ENCODE data around the gene HNRNPH2. TPM values are rescaled to one million over a fixed set of nuclear protein-coding genes. Genes with fewer than 3 reads are reported as not detected.

HNRNPH2 gene
- total and polyA plus RNA-seq, 4 donors, result 31.5 to 36.9 (median 34.8) TPM

- no peak for TF ChIP-seq REST (IDR thresholded peaks at IDR 0.05)
- TF ChIP-seq RXRA (IDR thresholded peaks at IDR 0.05), result no peak
- no peak for TF ChIP-seq FOXA1 (IDR thresholded peaks at IDR 0.05)
- TF ChIP-seq FOXA2 (IDR thresholded peaks at IDR 0.05), result no peak
- no peak for TF ChIP-seq TAF1 (conservative IDR thresholded peaks at IDR 0.05)
- no peak for TF ChIP-seq CTCF (IDR thresholded peaks at IDR 0.05; ENCODE audit: low read depth, low read length, missing input control)
- TF ChIP-seq YY1 (IDR thresholded peaks at IDR 0.05), result no peak
Measured at GRCh38 chrX:101391831-101392230, 16.2 kb upstream of the HNRNPH2 start (continued).

GRCh38 chrX:101393530-101394305 lies 14.3 kb upstream of the HNRNPH2 start:
- Histone ChIP-seq H3K27ac (ENCODE audit: low read depth in 1 of 2, low read length in 2 of 2) (no peak overlapping the region), H3K9ac (ENCODE audit: low read depth in 1 of 2, low read length in 2 of 2) (no peak overlapping the region), H3K4me3 (ENCODE audit: low read depth in 1 of 3, low read length in 3 of 3) (no peak overlapping the region), H3K36me3 (ENCODE audit: control insufficient read depth in 4 of 4, insufficient read depth in 3 of 4, low read depth in 1 of 4, low read length in 3 of 4) (peaks cover 0 to 6% (median 4%) of the 10 kb centered on the region in 4 donors), H3K27me3 (ENCODE audit: control insufficient read depth in 4 of 4, insufficient read depth in 4 of 4, low read length in 3 of 4) (no peaks in the 10 kb centered on the region), H3K4me1 (ENCODE audit: control insufficient read depth in 4 of 4, insufficient read depth in 4 of 4, low read length in 3 of 4) (peaks cover 0 to 5% (median 2%) of the 10 kb centered on the region in 4 donors), H3K9me3 (ENCODE audit: control insufficient read depth in 4 of 4, low read length in 3 of 4) (no peaks in the 10 kb centered on the region)
- WGBS, result 89% methylated on average over 11 of the region's 11 CpGs
- TF ChIP-seq EGR1 (IDR thresholded peaks at IDR 0.05; ENCODE audit: low read depth in 2 of 2), result no peak
- no peak for TF ChIP-seq ATF3 (IDR thresholded peaks at IDR 0.05)
- TF ChIP-seq RAD21 (IDR thresholded peaks at IDR 0.05), result no peak
- TF ChIP-seq FOXA2 (IDR thresholded peaks at IDR 0.05), result no peak
- no peak for TF ChIP-seq RXRA (IDR thresholded peaks at IDR 0.05)
- TF ChIP-seq CTCF (IDR thresholded peaks at IDR 0.05; ENCODE audit: low read depth, low read length, missing input control), result no peak
- TF ChIP-seq HNF4A (conservative IDR thresholded peaks at IDR 0.05), result no peak
- TF ChIP-seq NR2F2 (IDR thresholded peaks at IDR 0.05), result no peak
- TF ChIP-seq MAX (IDR thresholded peaks at IDR 0.05), result no peak
- TF ChIP-seq REST (IDR thresholded peaks at IDR 0.05), result no peak
- TF ChIP-seq ZBTB33 (IDR thresholded peaks at IDR 0.05), result no peak
- no peak for TF ChIP-seq GABPA (IDR thresholded peaks at IDR 0.05 in 1 of 2, conservative IDR thresholded peaks at IDR 0.05 in 1 of 2)
- no peak for TF ChIP-seq YY1 (IDR thresholded peaks at IDR 0.05)
- no peak for TF ChIP-seq SP1 (IDR thresholded peaks at IDR 0.05)
- TF ChIP-seq JUND (IDR thresholded peaks at IDR 0.05), result no peak
- TF ChIP-seq FOXA1 (IDR thresholded peaks at IDR 0.05), result no peak
- no peak for DNase-seq (ENCODE audit: low spot score)

All from liver (tissue), 9 donors.